ENCODE results near the gene CCDC149.

The CCDC149 gene

DNA sequence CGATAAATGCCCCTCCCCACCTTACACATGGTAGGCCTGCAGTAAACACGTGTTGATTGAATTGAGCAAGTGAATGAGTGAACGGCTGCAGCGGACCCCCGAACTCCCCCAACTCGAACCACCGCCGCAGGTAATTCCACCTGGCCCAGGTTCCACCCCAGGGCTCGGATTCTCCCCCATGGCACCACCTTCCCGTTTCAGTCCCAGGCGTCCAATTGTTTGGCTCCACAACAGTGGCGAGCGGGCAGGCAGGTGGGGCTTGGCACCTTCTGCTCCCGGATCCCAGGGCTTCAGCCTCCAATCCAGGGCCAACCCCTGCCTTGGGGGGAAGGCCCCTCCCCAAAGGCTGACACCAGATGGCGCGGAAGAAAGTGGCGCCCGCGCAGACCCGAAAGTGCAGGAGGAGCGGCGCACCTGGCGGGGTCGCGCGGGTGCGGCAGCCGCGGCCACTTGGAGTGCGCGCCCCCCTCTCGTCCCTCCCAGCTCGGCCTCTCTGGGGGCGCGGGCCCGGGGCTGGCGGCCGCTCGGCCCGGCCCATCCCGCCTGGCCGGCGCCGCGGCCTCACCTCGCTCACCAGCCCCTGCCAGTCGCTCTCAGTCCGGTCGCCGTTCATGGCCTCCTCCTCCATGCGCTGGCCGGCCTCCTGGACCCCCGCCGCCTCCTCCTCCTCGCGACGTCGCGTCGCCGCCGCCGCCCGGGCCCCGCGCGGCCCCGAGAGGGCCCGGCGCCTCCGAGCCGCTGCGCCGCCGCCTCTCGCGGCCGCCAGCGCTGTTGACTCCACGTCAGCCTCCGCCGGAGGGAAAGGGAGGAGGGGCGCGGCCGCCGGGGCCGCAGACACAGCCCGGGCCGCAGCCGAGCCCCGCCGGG is at the start of gene CCDC149:
TSS of gene CCDC149 (minus strand) at position 791 of the 867 bp plus-strand sequence. CDS start at position 613, 178 bp downstream.
- Mint-ChIP-seq H3K4me3 (peak within 1 kb of the TSS; percentile 88 to 93 (median 89)), H3K27me3 (ENCODE audit: low read depth) (peaks cover 4% of the 10 kb centered on the region), H3K9me3 (peaks cover 33% of the 10 kb centered on the region), H3K27ac (peak within 1 kb of the TSS; percentile 81 to 97 (median 93)), H3K4me1 (peaks cover 20% of the 10 kb centered on the region), H3K36me3 (ENCODE audit: low read depth) (peaks cover 44% of the 10 kb centered on the region)
- TF ChIP-seq, protein P1, sequence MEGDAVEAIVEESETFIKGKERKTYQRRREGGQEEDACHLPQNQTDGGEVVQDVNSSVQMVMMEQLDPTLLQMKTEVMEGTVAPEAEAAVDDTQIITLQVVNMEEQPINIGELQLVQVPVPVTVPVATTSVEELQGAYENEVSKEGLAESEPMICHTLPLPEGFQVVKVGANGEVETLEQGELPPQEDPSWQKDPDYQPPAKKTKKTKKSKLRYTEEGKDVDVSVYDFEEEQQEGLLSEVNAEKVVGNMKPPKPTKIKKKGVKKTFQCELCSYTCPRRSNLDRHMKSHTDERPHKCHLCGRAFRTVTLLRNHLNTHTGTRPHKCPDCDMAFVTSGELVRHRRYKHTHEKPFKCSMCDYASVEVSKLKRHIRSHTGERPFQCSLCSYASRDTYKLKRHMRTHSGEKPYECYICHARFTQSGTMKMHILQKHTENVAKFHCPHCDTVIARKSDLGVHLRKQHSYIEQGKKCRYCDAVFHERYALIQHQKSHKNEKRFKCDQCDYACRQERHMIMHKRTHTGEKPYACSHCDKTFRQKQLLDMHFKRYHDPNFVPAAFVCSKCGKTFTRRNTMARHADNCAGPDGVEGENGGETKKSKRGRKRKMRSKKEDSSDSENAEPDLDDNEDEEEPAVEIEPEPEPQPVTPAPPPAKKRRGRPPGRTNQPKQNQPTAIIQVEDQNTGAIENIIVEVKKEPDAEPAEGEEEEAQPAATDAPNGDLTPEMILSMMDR (IDR thresholded peaks at IDR 0.05; ENCODE audit: unreplicated experiment in 3 of 3) = no peak

DNA sequence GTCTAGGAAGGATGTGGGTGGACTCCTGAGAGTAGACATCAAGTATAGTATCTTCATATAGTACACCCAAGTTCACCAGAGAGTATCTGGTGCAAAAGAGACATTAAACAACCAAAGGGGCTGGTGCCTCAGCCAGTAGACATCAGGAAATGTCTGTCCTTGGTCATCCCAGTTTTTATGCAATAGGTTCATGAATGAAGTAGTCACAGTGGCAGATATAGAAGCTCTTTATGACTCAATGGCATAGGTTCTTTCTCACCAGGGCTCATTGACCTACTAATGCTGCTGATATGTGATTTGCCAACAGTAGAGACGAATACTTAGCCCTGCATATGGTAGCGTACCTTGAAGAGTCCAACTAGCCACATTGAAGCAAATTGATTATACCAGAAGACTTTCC is 45.0 kb upstream of the CCDC149 start:
- H3K4me1 Mint-ChIP-seq = no peaks in the 10 kb centered on the region
- no peaks in the 10 kb centered on the region for H3K27me3 Mint-ChIP-seq (ENCODE audit: low read depth)
- H3K4me3 Mint-ChIP-seq = no peak overlapping the region
- no peaks in the 10 kb centered on the region for H3K36me3 Mint-ChIP-seq (ENCODE audit: low read depth)
- TF ChIP-seq, protein P1 (IDR thresholded peaks at IDR 0.05; ENCODE audit: unreplicated experiment in 3 of 3) = no peak
- H3K27ac Mint-ChIP-seq = no peak overlapping the region
- peaks cover 5% of the 10 kb centered on the region for H3K9me3 Mint-ChIP-seq

DNA sequence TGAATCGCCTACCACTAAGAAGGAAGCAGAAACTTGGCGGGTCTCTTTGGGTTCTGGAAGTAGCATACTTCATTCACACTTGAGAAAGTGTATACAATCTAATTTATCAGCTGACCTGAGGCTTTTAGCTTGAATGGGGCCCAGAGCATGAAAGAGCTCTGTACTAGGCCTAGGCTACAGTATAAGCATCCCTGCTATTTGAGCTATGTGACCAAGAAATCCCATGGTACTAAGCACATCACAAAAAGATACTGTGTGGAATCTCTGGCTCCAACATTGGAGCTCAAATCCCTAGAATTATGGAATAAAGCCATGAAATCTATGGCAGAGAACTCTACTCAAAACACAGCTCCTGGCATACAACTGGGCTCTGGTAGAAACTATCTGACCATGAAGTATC is 43.9 kb upstream of the CCDC149 start:
- no peaks in the 10 kb centered on the region for H3K36me3 Mint-ChIP-seq (ENCODE audit: low read depth)
- H3K4me1 Mint-ChIP-seq = no peaks in the 10 kb centered on the region
- H3K9me3 Mint-ChIP-seq = peaks cover 5% of the 10 kb centered on the region
- H3K27ac Mint-ChIP-seq = no peak overlapping the region
- TF ChIP-seq, protein P1 (IDR thresholded peaks at IDR 0.05; ENCODE audit: unreplicated experiment in 3 of 3) = no peak
- no peak overlapping the region for H3K4me3 Mint-ChIP-seq
- H3K27me3 Mint-ChIP-seq (ENCODE audit: low read depth) = no peaks in the 10 kb centered on the region

DNA sequence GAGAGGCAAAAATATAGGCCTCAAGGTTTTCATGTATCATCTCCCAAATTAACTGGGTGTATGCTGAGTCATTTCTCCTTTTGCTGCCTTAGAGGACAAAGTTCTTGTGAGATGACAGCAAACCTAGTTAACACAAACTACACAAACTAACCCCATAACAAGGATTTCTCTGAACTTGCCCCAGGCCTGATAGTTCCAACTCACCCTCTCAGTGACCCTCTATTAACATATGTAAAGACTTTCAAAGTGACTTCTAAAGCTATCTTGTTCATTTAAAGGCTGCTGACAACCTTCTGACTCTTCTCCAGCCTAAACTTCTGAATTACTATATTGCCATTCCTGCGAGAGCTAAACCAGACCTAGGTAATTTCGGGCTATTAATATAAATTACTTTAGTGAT is 43.2 kb upstream of the CCDC149 start:
- no peak overlapping the region for H3K4me3 Mint-ChIP-seq
- TF ChIP-seq, protein P1 (IDR thresholded peaks at IDR 0.05; ENCODE audit: unreplicated experiment in 3 of 3) = no peak
- no peaks in the 10 kb centered on the region for H3K4me1 Mint-ChIP-seq

DNA sequence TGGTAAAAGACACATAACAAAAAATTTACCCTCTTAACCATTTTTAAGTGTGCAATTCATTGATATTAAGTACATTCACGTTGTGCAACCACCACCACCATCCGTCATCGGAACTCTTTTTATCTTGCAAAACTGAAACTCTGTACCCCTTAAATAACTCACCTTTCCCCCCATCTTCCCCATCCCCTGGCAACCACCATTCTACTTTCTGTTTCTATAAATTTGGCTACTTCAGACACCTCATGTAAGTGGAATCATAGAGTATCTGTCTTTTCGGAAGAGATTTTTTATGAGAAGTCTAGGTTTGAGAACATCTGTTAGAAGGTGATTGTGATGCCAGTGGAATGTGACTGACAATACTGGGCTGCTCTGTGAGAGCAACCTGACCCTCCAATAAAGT is 39.8 kb upstream of the CCDC149 start:
- no peaks in the 10 kb centered on the region for H3K4me1 Mint-ChIP-seq
- no peak overlapping the region for H3K4me3 Mint-ChIP-seq
- peaks cover 5% of the 10 kb centered on the region for H3K9me3 Mint-ChIP-seq
- peaks cover 4% of the 10 kb centered on the region for H3K27me3 Mint-ChIP-seq (ENCODE audit: low read depth)
- no peak overlapping the region for H3K27ac Mint-ChIP-seq
- no peaks in the 10 kb centered on the region for H3K36me3 Mint-ChIP-seq (ENCODE audit: low read depth)
- TF ChIP-seq, protein P1 (IDR thresholded peaks at IDR 0.05; ENCODE audit: unreplicated experiment in 3 of 3) = no peak

More for the DNA sequence above, 43.2 kb upstream of the CCDC149 start:
- H3K36me3 Mint-ChIP-seq (ENCODE audit: low read depth) = no peaks in the 10 kb centered on the region
- peaks cover 5% of the 10 kb centered on the region for H3K9me3 Mint-ChIP-seq
- H3K27ac Mint-ChIP-seq = no peak overlapping the region
- no peaks in the 10 kb centered on the region for H3K27me3 Mint-ChIP-seq (ENCODE audit: low read depth)

DNA sequence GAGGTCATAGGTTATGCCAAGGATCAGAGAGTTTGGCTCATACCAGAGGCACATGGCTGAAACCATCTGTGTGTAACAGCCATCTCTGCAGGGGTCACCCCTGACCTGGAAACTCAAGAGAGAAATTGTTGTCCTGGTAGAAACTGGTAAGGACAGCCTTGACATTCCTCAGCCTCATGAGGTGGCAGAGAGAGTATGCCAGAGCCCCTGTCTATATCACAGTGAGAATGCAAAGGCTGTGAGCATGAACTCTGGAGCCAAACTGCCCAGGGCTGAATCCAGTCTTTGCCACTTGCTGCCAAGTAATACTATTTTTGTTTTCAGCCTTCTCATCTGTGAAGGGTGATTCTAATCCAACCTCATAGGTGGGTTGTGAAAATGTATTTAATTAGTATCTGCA is 37.1 kb upstream of the CCDC149 start:
- H3K27ac Mint-ChIP-seq = no peak overlapping the region
- peaks cover 8% of the 10 kb centered on the region for H3K27me3 Mint-ChIP-seq (ENCODE audit: low read depth)
- no peak overlapping the region for H3K4me3 Mint-ChIP-seq
- H3K36me3 Mint-ChIP-seq (ENCODE audit: low read depth) = no peaks in the 10 kb centered on the region
- TF ChIP-seq, protein P1 (IDR thresholded peaks at IDR 0.05; ENCODE audit: unreplicated experiment in 3 of 3) = no peak
- H3K4me1 Mint-ChIP-seq = no peaks in the 10 kb centered on the region
- H3K9me3 Mint-ChIP-seq = peaks cover 5% of the 10 kb centered on the region
